IMR-90 (cell line): ENCODE data around the gene MAGI1. TPM values are rescaled to one million over a fixed set of nuclear protein-coding genes. Genes with fewer than 3 reads are reported as not detected.

Experiments
- ATAC-seq: fragments of 200-7000 bp; cut with Tn5 transposase; 2 replicates; pipeline ENCODE4 v1.9.1; 2020; ENCODE audit warnings: low read depth, mild to moderate bottlenecking, moderate library complexity
- BruUV-seq: library from RNA; stranded (reverse); fragments of 400-500 nt; replicated peaks from 2 replicates; lab custom pipeline; 2021; lab: Mats Ljungman, UMichigan
- CTCF ChIA-PET: fragments of 300-600 bp; formaldehyde crosslinking; extraction: SDS; loops from one replicate; lab custom pipeline; 2021; ENCODE audit warnings: antibody characterized with exemption; lab: Yijun Ruan, JAX
- POLR2A ChIA-PET: fragments of 300-600 bp; sonication (Branson Sonifier 250); formaldehyde crosslinking; loops from one replicate; lab custom pipeline; 2022; ENCODE audit warnings: antibody characterized with exemption; ENCODE audit not compliant: unreplicated experiment; lab: Charles Lee
- DNase-seq: peaks from one replicate; pipeline ENCODE4 v3.0.0; 2013
- H2AFZ ChIP-seq: replicated peaks from 2 replicates; pipeline ENCODE3; 2013; ENCODE audit warnings: low read length, mild to moderate bottlenecking; ENCODE audit not compliant: poor library complexity
- H2AK5ac ChIP-seq: 2 replicates; pipeline ENCODE4 v1.6.1; 2013; ENCODE audit warnings: low read depth, low read length, inconsistent platforms
- H2AK9ac ChIP-seq: replicated peaks from 2 replicates; pipeline ENCODE3; 2013; ENCODE audit warnings: mild to moderate bottlenecking, low read depth, low read length, moderate library complexity; ENCODE audit not compliant: poor library complexity
- H2BK120ac ChIP-seq: 2 replicates; pipeline ENCODE4 v1.6.1; 2013; ENCODE audit warnings: low read depth, low read length, inconsistent platforms
- H2BK15ac ChIP-seq: 3 replicates; pipeline ENCODE4 v1.6.1; 2013; ENCODE audit warnings: low read depth, low read length, inconsistent platforms
- H2BK20ac ChIP-seq: 2 replicates; pipeline ENCODE4 v1.6.1; 2013; ENCODE audit warnings: low read depth, mild to moderate bottlenecking, inconsistent platforms, low read length, moderate library complexity
- H2BK5ac ChIP-seq: 2 replicates; pipeline ENCODE4 v1.6.1; 2013; ENCODE audit warnings: mild to moderate bottlenecking, low read depth, low read length, inconsistent platforms; ENCODE audit not compliant: poor library complexity, severe bottlenecking
- H3K14ac ChIP-seq: replicated peaks from 2 replicates; pipeline ENCODE4 v1.6.1; 2013; ENCODE audit warnings: low read depth, low read length, inconsistent platforms
- H3K18ac ChIP-seq: 2 replicates; pipeline ENCODE4 v1.6.1; 2013; ENCODE audit warnings: low read depth, low read length, control low read depth
- H3K23ac ChIP-seq: 2 replicates; pipeline ENCODE4 v1.6.1; 2013; ENCODE audit warnings: low read depth, low read length, inconsistent platforms
- H3K27ac ChIP-seq: 2 replicates; pipeline ENCODE4 v1.5.1; 2013; ENCODE audit warnings: mild to moderate bottlenecking, control low read depth, low read length; ENCODE audit not compliant: insufficient read depth
- H3K27me3 ChIP-seq: 2 replicates; pipeline ENCODE4 v1.6.1; 2013; ENCODE audit warnings: low read length; ENCODE audit not compliant: control insufficient read depth, insufficient read depth
- H3K36me3 ChIP-seq: 2 replicates; pipeline ENCODE4 v1.6.1; 2013; ENCODE audit warnings: low read length, mixed read lengths; ENCODE audit not compliant: control insufficient read depth, insufficient read depth
- H3K4ac ChIP-seq: 2 replicates; pipeline ENCODE4 v1.6.1; 2013; ENCODE audit warnings: low read depth, low read length, inconsistent platforms
- H3K4me1 ChIP-seq: 2 replicates; pipeline ENCODE4 v1.6.1; 2013; ENCODE audit warnings: low read length, mixed read lengths; ENCODE audit not compliant: control insufficient read depth, insufficient read depth
- H3K4me2 ChIP-seq: 2 replicates; pipeline ENCODE4 v1.6.1; 2013; ENCODE audit warnings: low read depth, mild to moderate bottlenecking, control low read depth, low read length, moderate library complexity
- H3K4me3 ChIP-seq: 2 replicates; pipeline ENCODE4 v1.5.1; 2013; ENCODE audit warnings: low read depth, mild to moderate bottlenecking, control low read depth, low read length, moderate library complexity; ENCODE audit not compliant: insufficient read depth
- H3K56ac ChIP-seq: 2 replicates; pipeline ENCODE4 v1.6.1; 2013; ENCODE audit warnings: low read length, inconsistent platforms; ENCODE audit not compliant: insufficient read depth; ENCODE audit errors: extremely low read depth
- H3K79me1 ChIP-seq, 2 experiments: 2 replicates each; pipeline ENCODE4 v1.6.1; 2013; ENCODE audit warnings: low read length in 2 of 2, inconsistent platforms in 1 of 2, low read depth in 1 of 2
- H3K9ac ChIP-seq: 2 replicates; pipeline ENCODE4 v1.6.1; 2013; ENCODE audit warnings: low read depth, low read length, control low read depth
- H3K9me1 ChIP-seq: 2 replicates; pipeline ENCODE4 v1.6.1; 2013; ENCODE audit warnings: low read length, inconsistent platforms; ENCODE audit not compliant: insufficient read depth
- H3K9me3 ChIP-seq: 2 replicates; pipeline ENCODE4 v1.6.1; 2013; ENCODE audit warnings: low read length; ENCODE audit not compliant: control insufficient read depth, insufficient read depth
- H4K20me1 ChIP-seq: 2 replicates; pipeline ENCODE4 v1.6.1; 2013; ENCODE audit warnings: low read length, inconsistent platforms; ENCODE audit not compliant: insufficient read depth
- H4K5ac ChIP-seq: 2 replicates; pipeline ENCODE4 v1.6.1; 2013; ENCODE audit warnings: mild to moderate bottlenecking, low read depth, low read length, control low read depth
- H4K8ac ChIP-seq, 2 experiments: 2 replicates each; pipeline ENCODE4 v1.6.1; 2013; ENCODE audit warnings: low read depth in 2 of 2, low read length in 2 of 2, control low read depth in 1 of 2, inconsistent platforms in 1 of 2
- H4K91ac ChIP-seq: 2 replicates; pipeline ENCODE4 v1.6.1; 2013; ENCODE audit warnings: low read depth, low read length, inconsistent platforms; ENCODE audit not compliant: insufficient read depth
- ELK1 ChIP-seq: fragments of 150-350 bp; IDR thresholded peaks from 2 replicates; pipeline ENCODE4 v1.6.1; 2016; ENCODE audit warnings: low read depth, mild to moderate bottlenecking, low read length, moderate library complexity, borderline replicate concordance
- MXI1 ChIP-seq: IDR thresholded peaks from 2 replicates; pipeline ENCODE4 v1.6.1; 2012; ENCODE audit warnings: low read depth, mild to moderate bottlenecking, low read length, moderate library complexity, borderline replicate concordance
- RCOR1 ChIP-seq: IDR thresholded peaks from 2 replicates; pipeline ENCODE4 v1.6.1; 2012; ENCODE audit warnings: mild to moderate bottlenecking, low read length, improper control_type of control experiment; ENCODE audit not compliant: insufficient replicate concordance
- USF2 ChIP-seq: fragments of 150-350 bp; IDR thresholded peaks from 2 replicates; pipeline ENCODE4 v1.6.1; 2017; ENCODE audit warnings: mild to moderate bottlenecking, antibody characterized with exemption, low read length, low read depth
- WGBS, 2 experiments: methylation state at CpG; one replicate each; pipeline versions ENCODE4 v1.1.5 to v1.1.7; 2013; ENCODE audit warnings: missing lambda C conversion rate in 2 of 2; ENCODE audit not compliant: insufficient read length in 1 of 2; ENCODE audit errors: extremely low coverage in 2 of 2; 5-methylcytosine and 5-hydroxymethylcytosine counted together
- dilution Hi-C: fragments of 300-500 bp; cut with HindIII; formaldehyde crosslinking; loops from one replicate; pipeline ENCODE4 v1.14.3; 2018; ENCODE audit warnings: low sequenced_read_pairs; ENCODE audit not compliant: unreplicated experiment
- in situ Hi-C: fragments of 300-500 bp; cut with MboI; formaldehyde crosslinking; loops from 3 replicates; pipeline ENCODE4 v1.14.3; 2019; ENCODE audit warnings: low sequenced_read_pairs, inconsistent platforms, mixed read lengths
- intact Hi-C: fragments of 100-400 bp; cut with micrococcal nuclease; formaldehyde crosslinking; loops from 2 replicates; pipeline ENCODE4 v1.10.0; 2022
- polyA plus RNA-seq, 3 experiments: library from polyadenylated mRNA; depleted of rRNA; stranded (reverse); fragments of >200 nt; gene quantifications; 2 replicates each; pipeline ENCODE4 v1.2.3, GENCODE V29; 2012; ENCODE audit warnings: low replicate concordance in 1 of 3
- total RNA-seq: library from RNA; depleted of rRNA; stranded (reverse); fragments of >200 nt; gene quantifications from 2 replicates; pipeline ENCODE4 v1.2.3, GENCODE V29; 2012

The MAGI1 gene
- total and polyA plus RNA-seq, 2 of the 4 experiments (the other 2 are of a cell fraction), result 14.5 to 24.2 TPM

- Histone ChIP-seq H3K9me1 (no peaks in the 10 kb centered on the region; the same call in 1 of the 2 replicates), H2BK15ac (no peak overlapping the region), H3K4me2 (no peak overlapping the region), H3K9ac (no peak overlapping the region), H2AK5ac (no peak overlapping the region), H3K4ac (no peak overlapping the region), H3K27me3 (no peaks in the 10 kb centered on the region), H4K8ac (no peak overlapping the region), H2BK20ac (no peak overlapping the region), H4K5ac (no peak overlapping the region), H4K20me1 (no peaks in the 10 kb centered on the region), H3K56ac (no peak overlapping the region), H3K23ac (no peak overlapping the region), H2BK5ac (no peak overlapping the region), H3K27ac (no peak overlapping the region), H3K36me3 (no peaks in the 10 kb centered on the region), H2AK9ac (no peak overlapping the region), H3K9me3 (no peaks in the 10 kb centered on the region), H2AFZ (no peak overlapping the region), H3K79me1 (peaks cover 19 to 24% of the 10 kb centered on the region in 2 experiments), H2BK120ac (no peak overlapping the region), H3K4me1 (no peaks in the 10 kb centered on the region; the same call in 1 of the 2 replicates), H3K18ac (no peak overlapping the region), H3K4me3 (no peak overlapping the region), H4K91ac (no peak overlapping the region), H3K14ac (no peak overlapping the region)
- CTCF ChIA-PET, result no interaction called here
- in situ Hi-C loops (no loop called here), dilution Hi-C loops (no loop called here), intact Hi-C loops (no loop called here)
- WGBS, 2 experiments, result no CpG with 5 or more reads among the region's 1 CpG
- TF ChIP-seq RCOR1 (no peak), ELK1 (no peak), MXI1 (no peak), USF2 (no peak)
- no peak for ATAC-seq
- DNase-seq, result no peak
- POLR2A ChIA-PET, result no interaction called here
- BruUV-seq, result no TSS peak
These were observed 385.0 kb downstream of the MAGI1 start for GRCh38 chr3:65653731-65654130.
